ENCODE data around the gene RIOK2.

DNA sequence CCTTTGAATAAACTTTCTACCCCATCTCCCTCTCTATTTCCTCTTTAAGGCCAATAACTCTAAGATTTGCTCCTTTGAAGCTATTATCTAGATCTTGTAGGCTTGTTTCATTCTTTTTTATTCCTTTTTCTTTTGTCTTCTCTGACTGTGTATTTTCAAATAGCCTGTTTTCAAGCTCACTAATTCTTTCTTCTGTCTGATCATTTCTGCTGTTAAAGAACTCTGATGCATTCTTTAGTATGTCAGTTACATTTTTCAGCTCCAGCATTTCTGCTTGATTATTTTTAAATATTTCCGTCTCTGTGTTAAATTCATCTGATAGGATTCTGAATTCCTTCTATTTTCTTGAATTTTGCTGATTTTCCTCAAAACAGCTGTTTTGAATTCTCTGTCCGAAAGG, 25.4 kb downstream of the RIOK2 start:
- TF ChIP-seq, protein P1, sequence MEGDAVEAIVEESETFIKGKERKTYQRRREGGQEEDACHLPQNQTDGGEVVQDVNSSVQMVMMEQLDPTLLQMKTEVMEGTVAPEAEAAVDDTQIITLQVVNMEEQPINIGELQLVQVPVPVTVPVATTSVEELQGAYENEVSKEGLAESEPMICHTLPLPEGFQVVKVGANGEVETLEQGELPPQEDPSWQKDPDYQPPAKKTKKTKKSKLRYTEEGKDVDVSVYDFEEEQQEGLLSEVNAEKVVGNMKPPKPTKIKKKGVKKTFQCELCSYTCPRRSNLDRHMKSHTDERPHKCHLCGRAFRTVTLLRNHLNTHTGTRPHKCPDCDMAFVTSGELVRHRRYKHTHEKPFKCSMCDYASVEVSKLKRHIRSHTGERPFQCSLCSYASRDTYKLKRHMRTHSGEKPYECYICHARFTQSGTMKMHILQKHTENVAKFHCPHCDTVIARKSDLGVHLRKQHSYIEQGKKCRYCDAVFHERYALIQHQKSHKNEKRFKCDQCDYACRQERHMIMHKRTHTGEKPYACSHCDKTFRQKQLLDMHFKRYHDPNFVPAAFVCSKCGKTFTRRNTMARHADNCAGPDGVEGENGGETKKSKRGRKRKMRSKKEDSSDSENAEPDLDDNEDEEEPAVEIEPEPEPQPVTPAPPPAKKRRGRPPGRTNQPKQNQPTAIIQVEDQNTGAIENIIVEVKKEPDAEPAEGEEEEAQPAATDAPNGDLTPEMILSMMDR (IDR thresholded peaks at IDR 0.05; ENCODE audit: poor library complexity), result no peak
- TF ChIP-seq EZH2phosphoT487 (IDR thresholded peaks at IDR 0.05; ENCODE audit: low read depth, severe bottlenecking, unreplicated experiment) (no peak), EZH2 (IDR thresholded peaks at IDR 0.05; ENCODE audit: borderline replicate concordance) (no peak)

Data from hepatocyte (in vitro differentiated cells).